HG02852 (cell line): ENCODE measurements around the gene SS18L1.

ENCODE experiments used
- ATAC-seq: cut with Tn5 transposase; IDR thresholded peaks from one replicate; pipeline ENCODE4 v1.9.1; 2021; ENCODE audit warnings: mild to moderate bottlenecking, moderate library complexity; ENCODE audit not compliant: unreplicated experiment

The SS18L1 gene

GRCh38 chr20:62208795-62209755 is 65.5 kb downstream of the SS18L1 start:
- ATAC-seq: no peak

DNA sequence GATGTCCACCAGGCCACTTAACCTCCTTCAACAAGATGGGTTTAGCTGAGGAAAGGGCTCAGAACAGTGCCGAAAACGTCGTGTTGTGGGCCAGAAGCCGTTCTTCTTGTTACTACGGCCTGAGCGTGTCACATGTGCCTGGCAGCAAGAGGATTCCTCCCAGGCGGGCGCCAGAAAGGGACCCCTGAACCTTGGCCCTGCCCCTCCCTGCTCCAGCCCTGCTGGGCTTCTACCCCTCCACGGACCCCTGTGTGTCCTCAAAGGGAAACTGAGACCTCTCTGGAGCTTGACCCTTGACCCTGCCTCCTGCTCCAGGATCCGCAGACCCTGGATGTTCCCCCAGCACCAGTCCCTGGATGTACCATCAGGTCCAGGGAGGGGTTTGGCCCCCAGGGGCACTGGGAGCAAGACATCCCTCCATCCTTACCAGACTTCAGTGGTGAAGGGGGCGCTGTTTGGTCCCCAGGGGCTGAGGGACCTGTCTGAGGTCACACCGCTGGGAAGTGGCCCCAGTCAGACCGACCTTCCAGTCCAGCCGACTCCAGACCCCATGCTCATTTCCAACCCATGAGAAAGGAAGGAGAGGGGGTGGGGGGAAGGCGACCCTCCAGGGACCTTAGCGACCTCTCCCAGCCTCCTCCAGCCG is 66.4 kb downstream of the SS18L1 start:
- ATAC-seq: no peak

- ATAC-seq: no peak
Measured at GRCh38 chr20:62210496-62210855, 66.9 kb downstream of the SS18L1 start.

- ATAC-seq: no peak
Measured at GRCh38 chr20:62211216-62211615, 67.6 kb downstream of the SS18L1 start.

- no peak for ATAC-seq
Measured at GRCh38 chr20:62211769-62212288, 68.3 kb downstream of the SS18L1 start.

- no peak for ATAC-seq
Measured at GRCh38 chr20:62212299-62212698, 68.7 kb downstream of the SS18L1 start.

- no peak for ATAC-seq
Measured at GRCh38 chr20:62214067-62214466, 70.5 kb downstream of the SS18L1 start.

DNA sequence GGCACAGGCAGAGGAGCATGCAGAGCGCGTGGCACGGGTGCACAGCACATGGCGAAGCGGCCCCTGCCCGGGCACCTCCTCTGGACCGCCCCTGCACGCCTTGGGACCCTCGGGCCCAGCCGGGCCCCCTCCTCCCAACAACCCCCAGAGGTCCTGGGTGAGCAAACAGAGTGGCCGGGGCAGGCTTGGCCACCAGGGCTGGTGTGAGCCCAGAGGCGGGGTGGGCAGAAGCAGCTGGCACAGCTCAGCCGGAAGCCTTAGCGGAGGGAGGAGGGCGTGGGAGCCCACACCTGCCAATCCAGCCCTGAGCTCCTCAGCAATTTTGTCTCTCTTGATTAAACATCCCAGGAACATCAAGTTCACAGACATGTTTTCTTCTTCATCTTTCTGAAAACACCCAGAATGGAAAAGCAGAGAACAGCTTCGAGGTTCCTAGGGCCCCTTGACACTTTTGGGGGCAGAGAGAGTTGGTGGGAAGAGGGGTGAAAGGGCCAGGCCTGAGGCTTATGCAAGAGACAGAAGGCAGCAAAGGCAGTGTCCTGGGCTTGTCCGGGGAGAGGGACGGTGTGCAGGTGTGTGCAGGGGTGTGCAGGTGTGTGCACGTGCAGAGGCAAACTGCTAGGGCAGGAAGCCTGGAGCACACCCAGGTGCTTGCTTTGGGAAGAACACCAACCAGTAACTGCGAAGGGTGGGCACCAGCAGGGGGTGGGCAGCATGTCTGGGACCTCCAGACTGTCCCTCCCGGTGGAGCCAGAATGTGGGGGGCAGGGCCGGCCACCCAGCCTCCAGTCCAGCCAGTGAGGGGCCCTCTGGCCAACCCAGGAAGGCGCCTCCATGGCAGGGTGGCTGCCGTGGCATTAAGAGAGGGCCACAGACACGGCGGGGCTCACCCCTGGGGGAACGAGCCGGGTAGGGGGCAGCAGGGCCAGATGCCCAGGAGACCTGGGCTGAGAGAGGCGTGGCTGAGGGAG is 71.7 kb downstream of the SS18L1 start:
- ATAC-seq: no peak

DNA sequence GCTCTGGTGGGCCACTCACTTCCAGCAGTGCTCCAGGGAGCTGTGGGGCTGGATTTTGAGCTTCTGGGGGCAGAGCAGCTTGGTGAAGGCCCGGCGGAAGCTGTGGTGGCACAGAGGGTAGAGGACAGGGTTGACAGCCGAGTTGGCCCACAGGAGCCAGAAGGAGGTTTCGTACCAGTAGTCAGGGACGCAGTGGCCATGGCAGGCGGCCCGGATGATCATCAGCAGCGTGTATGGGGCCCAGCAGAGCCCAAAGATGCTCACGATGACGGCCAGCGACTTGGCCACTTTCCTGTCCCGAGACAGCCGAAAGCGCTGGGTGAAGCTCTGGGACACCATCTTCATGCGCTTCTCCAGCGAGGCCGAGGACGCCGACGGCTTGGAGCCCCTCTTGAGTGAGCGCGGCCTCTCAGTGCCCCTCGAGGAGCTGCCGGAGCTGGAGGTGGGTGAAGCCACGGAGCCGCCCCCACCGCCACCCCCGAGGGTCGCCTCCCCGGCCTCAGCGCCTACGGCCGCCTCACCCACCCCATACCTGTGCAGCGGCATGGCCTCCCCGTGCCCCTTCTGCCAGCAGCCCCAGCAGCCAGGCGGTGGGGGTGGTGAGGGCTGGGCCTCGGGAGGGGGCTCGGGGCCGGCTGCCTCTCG is 72.5 kb downstream of the SS18L1 start:
- no peak for ATAC-seq

DNA sequence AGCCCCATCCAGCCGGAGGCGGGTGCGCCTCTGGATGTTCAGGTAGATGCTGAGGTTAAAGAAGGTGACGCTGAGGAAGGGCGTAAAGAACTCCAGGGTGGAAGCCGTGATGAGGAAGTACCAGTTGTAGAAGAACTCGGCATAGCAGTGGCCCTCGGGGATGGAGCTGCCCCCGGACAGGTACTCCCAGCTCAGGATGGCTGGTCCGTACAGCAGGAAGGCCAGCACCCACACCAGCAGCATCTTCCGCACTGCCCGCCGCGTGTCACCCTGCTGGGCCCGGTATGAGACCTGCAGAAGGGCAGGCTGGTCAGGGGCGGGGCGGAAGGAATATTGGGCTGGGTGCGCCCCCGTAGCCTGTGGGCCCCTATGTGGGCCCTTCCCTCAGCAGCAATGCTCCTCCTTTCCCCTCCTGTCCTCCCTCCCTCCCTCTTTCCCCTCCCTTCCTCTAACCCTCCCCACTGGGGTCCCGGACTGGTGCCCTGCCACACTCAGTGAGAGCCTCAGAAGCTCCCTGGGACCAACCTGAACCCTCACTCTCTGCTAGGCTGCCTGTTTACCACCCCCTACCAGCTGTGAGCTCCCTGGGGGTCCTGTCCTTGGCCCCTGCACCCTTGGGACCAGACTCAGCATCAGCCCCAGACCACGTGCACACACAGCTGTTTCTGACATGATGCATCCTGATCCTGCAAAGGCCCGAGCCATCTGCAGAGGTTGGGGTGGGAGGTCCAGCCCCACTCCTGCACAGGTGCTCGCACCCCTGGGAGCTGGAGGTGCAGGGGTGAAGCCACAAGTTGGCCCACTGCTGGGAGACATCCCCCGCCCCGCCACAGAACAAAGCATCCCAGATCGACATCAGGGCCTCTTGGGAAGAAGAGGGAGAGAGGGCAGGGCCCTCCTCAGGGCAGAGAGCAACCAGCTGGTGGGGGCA is 73.3 kb downstream of the SS18L1 start:
- ATAC-seq: no peak

GRCh38 chr20:62217913-62218773 is 74.6 kb downstream of the SS18L1 start:
- ATAC-seq: no peak

- no peak for ATAC-seq
Measured at GRCh38 chr20:62219101-62219991, 75.8 kb downstream of the SS18L1 start.

DNA sequence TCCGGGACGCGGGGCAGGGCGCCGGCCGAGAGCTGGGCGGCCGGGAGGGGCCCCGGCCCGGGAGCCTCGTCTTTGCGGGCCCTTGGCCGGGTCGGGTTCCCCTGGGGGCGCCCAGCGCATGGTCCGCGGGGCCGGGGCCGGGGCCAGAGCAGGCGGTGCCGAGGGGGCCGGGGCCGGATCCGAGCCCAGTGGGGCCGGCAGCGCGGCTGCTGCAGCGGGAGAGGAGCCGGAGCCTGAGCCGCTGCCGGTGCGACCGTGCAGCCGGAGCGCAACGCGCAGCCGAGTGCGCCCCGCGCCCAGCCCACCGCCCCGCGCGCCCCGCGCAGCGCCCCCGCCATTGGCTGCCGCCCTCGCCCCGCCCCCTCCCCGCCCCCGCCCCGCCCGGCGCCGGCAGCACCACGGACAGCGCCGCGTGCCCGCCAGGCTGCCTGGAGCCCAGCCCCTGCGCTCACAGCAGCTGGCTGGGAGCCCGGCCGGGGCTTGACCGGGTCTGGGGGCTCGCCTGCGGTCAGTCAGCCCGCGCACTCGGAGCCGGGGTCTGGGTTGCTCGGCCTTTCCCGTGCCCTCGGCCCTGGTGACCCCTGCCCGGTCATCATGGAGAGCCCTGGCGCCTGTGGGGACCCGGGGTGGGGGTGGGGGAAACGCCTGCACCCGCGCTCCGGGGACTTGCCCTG is 76.6 kb downstream of the SS18L1 start, which contains the start of gene HRH3:
Gene HRH3 (minus strand): TSS at position 287 of the 674 bp plus-strand sequence. CDS start 308 bp downstream, outside the sequence.
- no peak for ATAC-seq

DNA sequence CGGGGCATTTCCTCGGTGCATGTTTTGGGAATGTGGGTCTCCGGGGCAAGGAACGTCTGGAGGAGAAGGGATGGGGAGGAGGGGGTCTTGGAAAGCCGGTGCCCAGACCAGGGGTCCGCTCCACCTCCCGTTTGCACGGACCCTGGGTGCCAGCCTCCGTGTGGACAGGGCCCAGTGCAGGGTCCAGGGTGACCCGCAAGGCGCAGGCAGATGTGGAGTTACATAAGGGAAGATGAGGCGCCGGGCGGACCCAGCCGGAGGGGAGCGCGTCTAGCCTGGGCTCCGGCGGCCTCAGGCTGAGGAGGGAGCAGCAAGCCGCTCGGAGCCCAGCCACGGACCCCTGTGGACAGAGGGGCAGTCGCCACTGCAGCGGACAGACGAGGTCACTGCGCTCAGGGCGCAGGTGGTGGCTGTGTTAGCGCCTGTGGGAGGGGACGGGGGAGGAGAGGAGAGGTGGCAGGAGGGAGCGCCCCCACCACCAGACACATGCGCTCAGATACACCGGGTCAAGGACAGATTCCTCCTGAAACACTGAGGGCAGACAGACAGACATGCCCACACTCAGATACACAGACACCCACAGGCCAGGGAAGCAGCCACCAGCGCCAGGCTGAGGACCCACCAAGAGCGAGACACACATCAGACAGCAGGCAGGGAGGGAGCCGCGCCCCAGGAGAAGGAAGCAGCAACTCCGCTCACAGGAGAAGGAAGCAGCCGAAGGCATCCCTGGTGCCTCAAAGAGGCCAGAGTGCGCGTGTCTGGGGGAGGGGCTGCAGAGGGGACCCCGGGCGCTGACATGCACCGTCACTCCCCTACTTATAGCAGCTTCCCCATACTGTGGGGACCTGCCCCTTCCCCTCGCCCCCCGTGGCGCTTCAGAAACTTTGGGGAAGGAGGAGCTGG is 77.3 kb downstream of the SS18L1 start:
- no peak for ATAC-seq

- no peak for ATAC-seq
Measured at GRCh38 chr20:62222266-62222850, 78.8 kb downstream of the SS18L1 start.
